Natural killer cell (primary cell): ENCODE data around the gene ZNF674. TPM values are rescaled to one million over a fixed set of nuclear protein-coding genes. Genes with fewer than 3 reads are reported as not detected.

Experiments used
- ATAC-seq, 3 donors: fragments of 150-1000 bp in 2 of 3; fragments of 200-7000 bp in 1 of 3; cut with Tn5 transposase; 1 replicate in 1 of 3; 2 replicates in 2 of 3; pipeline ENCODE4 v1.10.0; 2021; ENCODE audit warnings: mild to moderate bottlenecking in 2 of 3, moderate library complexity in 2 of 3
- DNase-seq, 2 donors: peaks; one replicate each; pipeline versions ENCODE4 v3.0.0 to v3.0.0-alpha.2; 2013 to 2021; ENCODE audit warnings: mixed read lengths in 1 of 2
- H3K27ac ChIP-seq: one replicate; pipeline ENCODE4 v1.5.1; 2013; ENCODE audit warnings: mild to moderate bottlenecking, low read length
- H3K27me3 ChIP-seq: one replicate; pipeline ENCODE4 v1.6.1; 2013; ENCODE audit warnings: low read length; ENCODE audit not compliant: control insufficient read depth, insufficient read depth
- H3K36me3 ChIP-seq: one replicate; pipeline ENCODE4 v1.6.1; 2013; ENCODE audit warnings: low read length; ENCODE audit not compliant: control insufficient read depth, insufficient read depth
- H3K4me1 ChIP-seq: one replicate; pipeline ENCODE4 v1.6.1; 2013; ENCODE audit warnings: low read length; ENCODE audit not compliant: control insufficient read depth, insufficient read depth
- H3K4me3 ChIP-seq: one replicate; pipeline ENCODE4 v1.5.1; 2013; ENCODE audit warnings: low read length
- H3K9me3 ChIP-seq: one replicate; pipeline ENCODE4 v1.6.1; 2013; ENCODE audit warnings: low read length; ENCODE audit not compliant: control insufficient read depth, insufficient read depth
- H3K27ac Mint-ChIP-seq, 2 donors: one replicate each; pipeline ENCODE4 v1.8.0; 2022; ENCODE audit warnings: mild to moderate bottlenecking in 2 of 2, mixed read lengths in 2 of 2, moderate library complexity in 1 of 2
- H3K27me3 Mint-ChIP-seq, 2 donors: one replicate each; pipeline ENCODE4 v1.8.0; 2022; ENCODE audit warnings: low read depth in 2 of 2, mixed read lengths in 2 of 2
- H3K36me3 Mint-ChIP-seq: one replicate; pipeline ENCODE4 v1.8.0; 2022; ENCODE audit warnings: mixed read lengths
- H3K4me1 Mint-ChIP-seq, 2 donors: one replicate each; pipeline ENCODE4 v1.8.0; 2022; ENCODE audit warnings: mixed read lengths in 2 of 2
- H3K4me3 Mint-ChIP-seq: one replicate; pipeline ENCODE4 v1.8.0; 2022; ENCODE audit warnings: mild to moderate bottlenecking, moderate library complexity, mixed read lengths
- H3K9me3 Mint-ChIP-seq, 2 donors: one replicate each; pipeline ENCODE4 v1.8.0; 2022; ENCODE audit warnings: mixed read lengths in 2 of 2
- WGBS: methylation state at CpG from one replicate; pipeline ENCODE4 v1.1.7; 2013; ENCODE audit warnings: missing lambda C conversion rate; ENCODE audit not compliant: insufficient coverage; 5-methylcytosine and 5-hydroxymethylcytosine counted together
- intact Hi-C: fragments of 100-400 bp; cut with micrococcal nuclease; formaldehyde crosslinking; loops from one replicate; pipeline ENCODE4 v1.14.2; 2022
- total RNA-seq, 4 donors: library from RNA; stranded (reverse); fragments of 120-200 nt in 1 of 4; gene quantifications; one replicate each; pipeline versions ENCODE4 v1.2.3 to v1.2.4, GENCODE V29; 2013 to 2022
- TF ChIP-seq, protein P1 (sequence below): fragments of 200-600 bp; IDR thresholded peaks from one replicate; pipeline ENCODE4 v1.8.0; 2022; ENCODE audit warnings: antibody characterized with exemption

The ZNF674 gene
- total RNA-seq, 3 donors from 2014 or later (not counting 1 experiment from before 2014, with no cell fraction given) = 2.5 to 5.3 (median 3.4) TPM

DNA sequence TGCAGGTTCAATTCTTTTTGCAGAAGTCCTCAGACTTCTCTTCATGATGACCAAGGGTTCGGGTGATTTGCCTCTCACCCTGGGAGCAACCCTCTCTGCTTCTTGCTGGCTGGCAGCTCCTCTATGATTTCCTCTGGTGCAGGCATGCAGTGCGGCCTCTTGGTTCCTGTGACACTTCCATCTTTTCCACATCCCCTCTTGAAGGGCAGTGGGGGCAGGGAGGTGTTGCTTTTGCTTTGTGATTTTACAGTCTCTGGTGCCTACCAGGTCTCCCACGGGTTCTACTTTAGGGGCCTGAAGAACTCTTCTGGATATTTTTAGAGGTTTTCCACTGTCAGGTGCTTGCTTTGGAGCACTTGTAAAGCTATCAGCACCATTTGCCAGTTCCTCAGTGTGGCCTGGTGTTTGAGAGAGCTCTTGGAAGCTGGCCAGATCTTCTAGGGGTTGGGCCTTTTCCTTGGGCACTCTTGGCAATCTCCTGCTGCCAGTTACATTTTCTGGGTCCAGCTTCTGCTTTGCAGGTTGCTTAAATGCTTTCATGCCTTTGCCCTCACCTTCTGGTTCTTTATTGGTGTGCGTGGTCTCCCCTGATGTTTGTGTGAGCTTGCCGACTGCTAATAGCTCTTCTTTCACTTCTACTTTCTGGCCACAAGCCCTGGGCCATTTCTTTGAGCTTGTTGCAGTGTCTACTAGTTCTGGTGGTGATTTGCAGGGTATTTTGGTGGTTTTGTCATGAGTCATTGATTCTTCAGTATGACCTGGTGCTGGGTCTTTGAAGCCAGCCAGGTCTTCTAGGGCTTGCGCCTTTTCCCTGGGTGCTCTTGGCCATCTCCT lies 16.8 kb upstream of the ZNF674 start:
- Mint-ChIP-seq H3K4me1 (peaks cover 16% of the 10 kb centered on the region in 2 donors), H3K27me3 (peaks cover 0 to 7% of the 10 kb centered on the region in 2 donors), H3K9me3 (no peaks in the 10 kb centered on the region), H3K27ac (peak overlapping the region; percentile 9 to 82), H3K36me3 (no peaks in the 10 kb centered on the region), H3K4me3 (peak overlapping the region; percentile 35)
- WGBS = 28% methylated on average over 3 of the region's 6 CpGs
- peak; percentile 70 to 87 (median 85) for ATAC-seq
- H3K36me3 ChIP-seq = no peaks in the 10 kb centered on the region
- intact Hi-C loops = no loop called here
- no peaks in the 10 kb centered on the region for H3K9me3 ChIP-seq
- no peaks in the 10 kb centered on the region for H3K27me3 ChIP-seq
- TF ChIP-seq, protein P1, sequence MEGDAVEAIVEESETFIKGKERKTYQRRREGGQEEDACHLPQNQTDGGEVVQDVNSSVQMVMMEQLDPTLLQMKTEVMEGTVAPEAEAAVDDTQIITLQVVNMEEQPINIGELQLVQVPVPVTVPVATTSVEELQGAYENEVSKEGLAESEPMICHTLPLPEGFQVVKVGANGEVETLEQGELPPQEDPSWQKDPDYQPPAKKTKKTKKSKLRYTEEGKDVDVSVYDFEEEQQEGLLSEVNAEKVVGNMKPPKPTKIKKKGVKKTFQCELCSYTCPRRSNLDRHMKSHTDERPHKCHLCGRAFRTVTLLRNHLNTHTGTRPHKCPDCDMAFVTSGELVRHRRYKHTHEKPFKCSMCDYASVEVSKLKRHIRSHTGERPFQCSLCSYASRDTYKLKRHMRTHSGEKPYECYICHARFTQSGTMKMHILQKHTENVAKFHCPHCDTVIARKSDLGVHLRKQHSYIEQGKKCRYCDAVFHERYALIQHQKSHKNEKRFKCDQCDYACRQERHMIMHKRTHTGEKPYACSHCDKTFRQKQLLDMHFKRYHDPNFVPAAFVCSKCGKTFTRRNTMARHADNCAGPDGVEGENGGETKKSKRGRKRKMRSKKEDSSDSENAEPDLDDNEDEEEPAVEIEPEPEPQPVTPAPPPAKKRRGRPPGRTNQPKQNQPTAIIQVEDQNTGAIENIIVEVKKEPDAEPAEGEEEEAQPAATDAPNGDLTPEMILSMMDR = no peak
- H3K4me3 ChIP-seq = no peak overlapping the region
- peaks cover 12% of the 10 kb centered on the region for H3K4me1 ChIP-seq
- H3K27ac ChIP-seq = peak overlapping the region; percentile 66
- DNase-seq = peak in 1 of 2 donors; percentile 12

DNA sequence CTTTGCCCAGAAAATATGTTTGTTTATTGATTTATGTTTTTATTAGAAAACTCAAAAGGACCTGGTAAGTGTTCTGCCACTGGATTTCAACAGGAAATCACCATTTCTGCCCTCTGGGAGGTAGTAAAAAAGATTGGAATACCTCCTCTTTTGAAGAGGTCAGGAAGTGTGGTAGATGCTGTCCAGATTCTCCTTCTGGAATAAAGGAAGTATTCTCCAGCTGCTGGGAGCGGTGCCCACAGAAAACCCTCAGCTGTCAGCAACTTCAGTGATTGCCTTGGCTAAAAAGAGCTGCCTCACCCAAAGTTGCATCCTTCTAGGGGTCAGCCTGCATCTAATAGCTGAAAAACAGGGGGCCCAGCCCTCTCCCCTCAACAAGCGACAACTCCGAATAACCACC lies 13.8 kb upstream of the ZNF674 start:
- H3K4me1 ChIP-seq = peaks cover 12% of the 10 kb centered on the region
- H3K27me3 ChIP-seq = no peaks in the 10 kb centered on the region
- Mint-ChIP-seq H3K36me3 (no peaks in the 10 kb centered on the region), H3K4me1 (peaks cover 16% of the 10 kb centered on the region in 2 donors), H3K27me3 (peaks cover 0 to 7% of the 10 kb centered on the region in 2 donors), H3K4me3 (no peak overlapping the region), H3K27ac (no peak overlapping the region), H3K9me3 (no peaks in the 10 kb centered on the region)
- no peaks in the 10 kb centered on the region for H3K9me3 ChIP-seq
- ATAC-seq (no peak), DNase-seq (no peak)
- TF ChIP-seq, protein P1 = no peak
- H3K27ac ChIP-seq = no peak overlapping the region
- no peak overlapping the region for H3K4me3 ChIP-seq
- 95% methylated on average over 3 of the region's 3 CpGs for WGBS
- intact Hi-C loops = no loop called here
- H3K36me3 ChIP-seq = no peaks in the 10 kb centered on the region

DNA sequence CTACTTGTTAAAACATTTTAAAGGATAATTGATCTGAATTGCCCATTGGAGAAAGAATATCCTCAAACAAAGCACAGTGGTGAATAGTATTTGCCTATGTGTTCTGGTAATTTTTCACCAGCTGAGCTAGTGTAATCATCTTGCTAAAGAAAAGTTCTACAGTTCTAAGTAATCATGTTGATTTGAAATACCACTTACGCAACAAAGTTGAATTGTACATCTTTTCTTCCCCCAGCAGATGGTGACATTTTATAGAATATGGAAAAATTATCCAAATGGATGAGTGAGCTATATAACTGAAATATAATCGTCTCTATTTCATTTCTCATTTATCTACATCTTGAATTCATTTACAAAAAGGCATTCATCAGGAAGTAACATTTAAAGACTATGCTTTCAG lies 9.7 kb upstream of the ZNF674 start:
- no peaks in the 10 kb centered on the region for H3K36me3 Mint-ChIP-seq
- H3K27me3 Mint-ChIP-seq = no peaks in the 10 kb centered on the region
- TF ChIP-seq, protein P1 = no peak
- Histone ChIP-seq H3K36me3 (no peaks in the 10 kb centered on the region), H3K27me3 (no peaks in the 10 kb centered on the region), H3K4me3 (no peak overlapping the region), H3K4me1 (no peaks in the 10 kb centered on the region), H3K9me3 (no peaks in the 10 kb centered on the region), H3K27ac (no peak overlapping the region)
- no peak overlapping the region for H3K4me3 Mint-ChIP-seq
- intact Hi-C loops = no loop called here
- ATAC-seq = no peak
- peak in 1 of 2 donors; percentile 33 for DNase-seq
- H3K4me1 Mint-ChIP-seq = no peaks in the 10 kb centered on the region
- WGBS = no CpG with 5 or more reads among the region's 2 CpGs
- no peaks in the 10 kb centered on the region for H3K9me3 Mint-ChIP-seq
- no peak overlapping the region for H3K27ac Mint-ChIP-seq
